Spleen (tissue), 7 donors: ENCODE results near the gene HOXA13.

Experiments
- CTCF ChIP-seq, 11 experiments: fragments of 200-600 bp in 7 of 11; fragments of 450-650 bp in 4 of 11; sonication (generic) in 4 of 11; IDR thresholded peaks in 8 of 11; conservative IDR thresholded peaks in 3 of 11; 1 replicate in 7 of 11; 2 replicates in 4 of 11; pipeline versions ENCODE4 v1.4.0 to v1.8.0; 2016 to 2021; ENCODE audit warnings: antibody characterized with exemption in 11 of 11, inconsistent platforms in 4 of 11, mild to moderate bottlenecking in 1 of 11
- POLR2A ChIP-seq, 3 donors: fragments of 450-650 bp; IDR thresholded peaks; one replicate each; pipeline ENCODE4 v1.5.1; 2017; ENCODE audit warnings: antibody characterized with exemption in 3 of 3, mild to moderate bottlenecking in 1 of 3
- POLR2AphosphoS5 ChIP-seq, 3 donors: sonication (generic); formaldehyde crosslinking; IDR thresholded peaks; one replicate each; pipeline ENCODE4 v1.5.1; 2017; ENCODE audit warnings: antibody characterized with exemption in 3 of 3
- donor health status: DM: no; HTN: no; CAD: no; lungs with moderate emphysema.
- donor health status: DM: no; HTN: no; CAD: no.
- donor health status: DM: no; HTN: no; CAD: no.

- TF ChIP-seq POLR2A (IDR thresholded peaks at IDR 0.05) (no peak), CTCF (IDR thresholded peaks at IDR 0.05 in 8 of 11, conservative IDR thresholded peaks at IDR 0.05 in 3 of 11) (no peak), POLR2AphosphoS5 (IDR thresholded peaks at IDR 0.05) (no peak)
These were observed 21.4 kb upstream of the HOXA13 start for GRCh38 chr7:27221201-27221797.
